Activated naive CD8-positive, alpha-beta T cell treated with anti-CD3 and anti-CD28 coated beads, Interleukin-2, amount 50 U/mL, for 16 hours (primary cell): ENCODE data around the gene PRSS33.

ENCODE experiments used
- DNase-seq: peaks from one replicate; pipeline ENCODE4 v3.0.0-alpha.2; 2020; ENCODE audit warnings: low read depth, low spot score

The PRSS33 gene

GRCh38 chr16:2820836-2821486, 33.6 kb upstream of the PRSS33 start:
- DNase-seq = no peak

DNA sequence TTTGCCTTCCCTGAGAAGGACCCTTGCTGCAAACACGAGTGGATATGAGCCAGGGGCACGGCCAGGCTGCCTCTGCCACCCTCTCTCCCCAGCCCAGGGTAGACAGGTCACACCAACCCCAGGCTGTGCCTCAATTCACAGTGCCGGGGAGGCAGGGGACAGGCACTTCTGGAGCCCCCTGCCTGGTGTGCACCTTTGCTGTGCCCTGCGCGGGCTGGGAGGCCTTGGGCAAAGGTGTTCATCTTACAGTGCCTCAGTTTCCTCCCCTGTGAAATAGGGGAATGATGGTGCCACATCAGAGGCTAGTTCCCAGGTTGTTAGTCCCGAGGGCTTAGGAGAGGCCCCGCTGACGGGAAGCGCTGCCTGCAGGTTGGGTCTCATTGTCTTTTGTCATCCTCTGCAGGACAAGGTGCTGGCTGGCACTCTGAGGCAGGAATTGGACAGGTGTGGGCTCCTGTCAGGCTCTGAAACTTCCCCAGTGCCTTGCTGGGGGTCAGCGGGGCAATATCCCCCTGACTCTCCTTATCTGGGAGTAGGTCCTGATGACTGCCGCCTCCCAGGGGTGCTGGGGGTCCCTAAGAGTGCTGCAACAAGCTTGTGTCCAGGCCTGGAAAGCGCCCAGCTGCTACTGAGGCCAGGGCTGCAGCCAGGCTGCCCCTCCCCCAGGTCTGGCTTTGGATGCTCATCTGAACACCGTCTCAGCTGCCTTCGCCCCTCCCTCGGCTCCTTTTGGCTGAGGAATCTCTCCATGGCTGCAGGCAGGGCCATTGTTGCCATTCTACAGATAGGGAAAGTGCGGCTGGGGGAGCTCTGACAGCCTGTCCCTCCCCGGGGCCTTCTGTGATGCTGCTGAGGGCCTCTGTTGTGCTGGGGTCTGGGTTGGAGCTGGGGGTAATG, 32.8 kb upstream of the PRSS33 start:
- DNase-seq = no peak

GRCh38 chr16:2819179-2819938, 32.0 kb upstream of the PRSS33 start:
- DNase-seq = no peak

DNA sequence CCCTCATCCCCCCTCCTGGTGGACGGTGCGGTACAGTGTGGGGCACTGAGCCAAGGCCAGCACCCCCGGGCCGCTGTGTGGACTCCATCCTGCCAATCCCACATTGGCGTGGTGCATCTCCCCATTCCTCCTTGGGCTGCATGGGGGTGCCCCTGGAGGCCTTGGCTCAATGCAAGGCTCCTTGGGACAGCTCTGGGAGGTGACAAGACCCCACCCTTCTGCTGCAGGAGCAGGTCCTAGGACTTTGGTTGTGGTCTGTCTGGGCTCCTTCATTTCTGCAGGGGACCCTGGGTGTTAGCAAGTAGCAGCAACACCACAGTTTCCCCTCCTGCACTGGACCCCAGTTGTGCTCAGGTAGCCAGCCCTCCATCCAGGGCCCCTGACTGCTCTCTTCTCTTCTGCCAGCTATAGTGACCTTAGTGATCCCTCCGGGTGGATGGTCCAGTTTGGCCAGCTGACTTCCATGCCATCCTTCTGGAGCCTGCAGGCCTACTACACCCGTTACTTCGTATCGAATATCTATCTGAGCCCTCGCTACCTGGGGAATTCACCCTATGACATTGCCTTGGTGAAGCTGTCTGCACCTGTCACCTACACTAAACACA, 31.0 kb upstream of the PRSS33 start:
- no peak for DNase-seq

DNA sequence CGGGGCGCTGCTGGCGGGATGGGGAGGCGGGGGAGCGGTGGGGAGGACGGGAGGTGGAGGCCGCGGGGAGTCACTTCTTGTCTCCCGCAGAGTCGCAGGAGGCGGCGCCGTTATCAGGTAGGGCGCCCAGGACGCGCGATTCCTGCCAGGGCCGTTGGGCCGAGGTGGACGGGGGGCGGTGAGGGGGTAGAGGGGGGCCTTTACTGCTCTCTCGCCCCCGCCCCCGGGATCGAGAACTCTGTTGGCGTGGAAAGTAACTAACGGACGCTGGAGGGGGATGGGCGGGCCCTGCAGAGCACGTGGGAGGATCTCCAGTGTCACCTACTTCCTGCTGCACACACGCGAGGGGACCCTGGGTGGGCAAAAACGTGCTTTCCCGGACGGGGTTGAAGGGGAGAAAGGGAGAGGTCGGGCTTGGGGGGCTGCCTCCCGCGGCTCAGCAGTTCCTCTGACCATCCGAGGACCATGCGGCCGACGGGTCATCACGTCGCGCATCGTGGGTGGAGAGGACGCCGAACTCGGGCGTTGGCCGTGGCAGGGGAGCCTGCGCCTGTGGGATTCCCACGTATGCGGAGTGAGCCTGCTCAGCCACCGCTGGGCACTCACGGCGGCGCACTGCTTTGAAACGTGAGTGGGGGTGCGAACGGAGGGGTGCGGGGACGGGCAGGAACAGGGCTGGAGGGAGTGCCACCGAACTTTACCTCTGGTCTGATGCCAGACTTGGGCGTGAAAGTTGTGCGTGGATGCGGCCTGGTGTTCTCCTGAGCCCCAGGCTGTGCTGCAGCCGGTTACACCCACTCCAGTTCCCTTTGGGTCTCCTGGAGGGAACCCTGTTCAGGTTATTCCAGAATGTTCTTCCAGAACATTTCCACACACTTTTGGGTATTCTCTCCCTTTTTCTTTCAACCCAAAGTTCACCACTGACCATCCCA, 30.2 kb upstream of the PRSS33 start:
- DNase-seq = no peak

GRCh38 chr16:2816751-2817339, 29.5 kb upstream of the PRSS33 start, which contains the start of gene PRSS21:
Gene PRSS21 (plus strand): TSS chr16:2817237. CDS start chr16:2817269, 32 bp downstream.
- no peak for DNase-seq

GRCh38 chr16:2815299-2815771, 28.0 kb upstream of the PRSS33 start:
- DNase-seq = no peak

GRCh38 chr16:2814551-2815298, 27.4 kb upstream of the PRSS33 start:
- no peak for DNase-seq

DNA sequence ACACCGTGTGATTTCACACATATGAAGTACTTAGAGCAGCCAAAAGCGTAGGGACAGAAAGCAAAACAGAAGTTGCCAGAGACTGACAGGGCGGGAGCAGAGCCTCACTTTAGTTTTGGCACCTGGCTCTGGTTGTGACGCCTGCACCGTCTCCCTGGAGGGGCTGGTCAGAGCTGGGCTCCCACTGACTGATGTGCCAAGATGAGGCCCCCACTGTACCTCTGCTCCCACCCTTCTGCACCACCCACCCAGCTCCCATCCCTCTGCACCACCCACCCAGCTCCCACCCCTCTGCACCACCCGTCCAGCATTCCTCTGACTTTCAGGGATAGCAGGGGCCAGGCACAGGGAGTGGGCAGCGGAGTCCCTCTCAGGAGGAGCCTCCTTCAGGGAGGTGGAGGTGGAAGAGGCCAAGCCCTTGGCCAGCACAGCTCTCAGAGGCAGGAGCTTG, 26.4 kb upstream of the PRSS33 start:
- no peak for DNase-seq

DNA sequence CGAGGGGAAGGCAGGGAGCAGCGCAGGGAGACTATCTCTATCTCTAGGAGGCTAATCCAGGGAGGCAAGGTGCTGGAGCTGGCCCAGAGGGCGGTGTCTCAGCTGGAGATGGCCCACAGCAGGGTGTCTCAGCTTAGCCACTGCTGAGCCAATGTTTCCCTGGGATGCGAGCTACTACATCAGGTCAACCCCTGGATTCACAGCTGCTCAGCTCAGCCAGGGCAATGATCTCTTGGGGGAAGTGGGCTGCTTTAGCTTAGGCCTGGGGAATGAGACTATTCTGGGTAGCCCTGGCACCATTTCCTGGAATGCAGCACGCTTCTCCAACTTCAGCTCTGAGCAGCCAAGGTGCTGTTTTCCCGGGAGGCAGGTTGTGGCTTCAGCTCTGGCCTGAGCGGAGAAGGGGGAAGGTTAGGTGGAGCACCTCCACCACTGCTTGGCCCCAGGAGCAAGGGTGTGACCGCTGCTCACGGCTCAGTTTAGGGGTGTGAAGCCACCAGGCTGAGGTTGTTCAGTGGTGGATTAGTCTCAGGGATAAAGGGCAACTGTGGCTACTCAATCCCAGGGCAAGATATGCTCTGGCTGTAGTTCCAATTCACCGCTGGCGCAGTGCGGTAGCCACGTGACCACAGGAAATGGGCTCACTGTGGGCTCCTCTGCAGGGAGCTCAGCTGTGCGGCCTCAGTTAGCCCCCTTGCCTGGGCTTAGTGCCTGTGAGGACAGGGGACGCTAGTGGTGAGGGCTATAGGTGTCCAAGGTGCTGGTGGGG, 24.5 kb upstream of the PRSS33 start:
- no peak for DNase-seq

GRCh38 chr16:2810651-2811050, 23.3 kb upstream of the PRSS33 start:
- no peak for DNase-seq

GRCh38 chr16:2809149-2809760, 21.9 kb upstream of the PRSS33 start:
- DNase-seq = no peak

GRCh38 chr16:2808181-2808580, 20.8 kb upstream of the PRSS33 start:
- DNase-seq = no peak

- no peak for DNase-seq
Measured at GRCh38 chr16:2806286-2806685, 18.9 kb upstream of the PRSS33 start.

- no peak for DNase-seq
Measured at GRCh38 chr16:2804728-2805127, 17.4 kb upstream of the PRSS33 start.

DNA sequence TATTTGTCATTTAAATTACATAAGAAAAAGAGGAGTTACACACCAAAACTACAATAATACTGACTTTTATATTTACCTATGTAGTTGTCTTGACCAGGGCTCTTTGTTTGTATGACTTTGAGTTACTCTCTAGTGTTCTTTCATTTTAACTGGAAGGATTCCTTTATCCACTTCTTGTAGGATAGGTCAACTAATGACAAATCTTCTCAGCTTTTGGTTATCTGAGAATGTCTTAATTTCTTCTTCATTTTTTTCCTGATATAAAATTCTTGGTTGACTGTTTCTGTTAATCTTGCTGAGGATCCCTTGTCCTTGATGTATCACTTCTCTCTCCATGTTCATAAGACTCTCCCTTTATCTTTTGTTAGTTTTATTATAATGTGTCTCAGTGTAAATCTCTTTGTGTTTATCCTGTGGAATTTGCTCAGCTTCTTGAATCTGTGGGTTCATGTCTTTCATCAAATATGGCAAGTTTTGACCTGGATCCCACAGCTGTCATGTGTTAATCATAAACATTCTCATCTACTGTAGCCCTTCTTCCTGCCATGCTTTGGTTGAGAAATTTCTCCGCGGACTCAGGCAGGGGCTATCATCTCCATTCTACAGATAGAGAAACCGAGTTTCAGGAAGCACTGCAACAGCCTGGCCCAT, 16.3 kb upstream of the PRSS33 start:
- DNase-seq = no peak

DNA sequence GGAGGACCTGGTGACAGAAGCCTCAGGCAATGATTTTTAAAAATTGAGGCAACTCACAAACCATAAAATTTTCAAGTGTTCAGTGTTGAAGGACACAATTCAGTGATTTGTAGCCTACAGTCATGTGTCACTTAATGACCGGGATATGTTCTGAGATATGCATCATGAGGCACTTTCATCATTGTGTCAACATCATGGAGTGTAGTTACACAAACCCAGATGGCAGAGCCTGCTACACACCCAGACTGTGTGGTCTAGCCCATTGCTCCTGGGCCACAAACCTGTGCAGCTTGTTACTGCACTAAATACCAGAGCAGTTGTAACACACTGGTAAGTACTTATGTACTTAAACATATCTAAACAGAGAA, 12.5 kb upstream of the PRSS33 start:
- no peak for DNase-seq
